GM19452 (cell line): ENCODE results near the gene MYLIP.

ENCODE experiments used
- ATAC-seq: cut with Tn5 transposase; IDR thresholded peaks from one replicate; pipeline ENCODE4 v1.9.1; 2021; ENCODE audit not compliant: unreplicated experiment

The MYLIP gene

DNA sequence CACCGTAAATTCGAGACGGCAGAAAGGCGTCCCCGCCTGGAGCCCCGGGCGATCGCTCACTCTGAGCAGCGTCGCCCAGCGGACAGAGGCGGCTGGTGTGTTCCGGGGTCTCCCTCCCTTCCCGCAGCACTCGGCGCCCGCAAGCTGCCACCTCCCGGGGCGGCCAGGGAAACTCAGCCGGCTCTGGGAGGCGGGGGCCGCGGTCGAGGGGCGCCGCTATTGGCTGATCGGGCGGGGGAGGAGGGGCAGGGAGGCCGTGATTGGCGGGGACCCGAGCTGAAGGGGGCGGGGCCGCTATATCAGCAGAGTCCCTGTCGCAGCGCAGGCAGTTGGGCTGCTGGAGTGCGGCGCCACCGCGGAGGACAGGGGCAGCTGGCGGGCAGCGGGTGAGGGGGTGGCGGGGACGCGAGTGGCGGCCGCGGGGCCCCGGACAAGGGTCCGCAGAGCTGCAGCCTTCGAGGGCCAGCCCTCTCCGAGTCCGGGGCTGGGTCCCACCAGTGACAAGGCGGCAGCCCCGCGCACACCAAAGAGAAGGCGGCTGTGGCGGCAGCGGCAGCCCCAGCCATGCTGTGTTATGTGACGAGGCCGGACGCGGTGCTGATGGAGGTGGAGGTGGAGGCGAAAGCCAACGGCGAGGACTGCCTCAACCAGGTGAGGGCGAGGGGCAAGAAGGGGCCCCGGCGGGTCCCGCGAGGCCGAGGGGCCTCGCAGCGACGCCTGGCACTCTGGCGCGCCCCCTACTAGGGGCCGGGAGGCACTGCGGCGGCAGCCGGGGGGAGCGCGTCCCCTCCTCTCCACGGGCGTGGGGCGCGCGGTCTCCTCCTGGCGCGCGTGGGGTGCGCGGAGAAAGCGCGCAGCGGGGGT is at the start of gene MYLIP:
TSS of gene MYLIP (plus strand) at position 328 of the 864 bp plus-strand sequence. CDS start at position 565, 237 bp downstream.
- ATAC-seq: peak; percentile 73

DNA sequence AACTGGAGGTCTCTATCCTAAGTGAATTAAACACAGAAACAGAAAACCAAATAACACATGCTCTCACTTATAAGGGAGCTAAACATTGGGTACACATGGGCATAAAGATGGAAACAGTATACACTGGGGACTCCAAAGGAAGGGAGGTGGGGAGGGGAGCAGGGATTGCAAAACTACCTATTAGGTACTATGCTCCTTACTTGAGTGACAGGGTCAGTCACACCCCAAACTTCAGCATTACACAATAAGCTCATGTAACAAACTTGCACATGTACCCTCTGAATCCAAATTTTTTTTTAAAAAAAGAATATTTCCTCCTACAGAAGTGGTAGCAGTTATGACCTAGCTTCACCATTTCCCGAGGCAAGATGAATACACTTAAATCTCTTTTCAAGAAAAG is 49.5 kb upstream of the MYLIP start:
- no peak for ATAC-seq

DNA sequence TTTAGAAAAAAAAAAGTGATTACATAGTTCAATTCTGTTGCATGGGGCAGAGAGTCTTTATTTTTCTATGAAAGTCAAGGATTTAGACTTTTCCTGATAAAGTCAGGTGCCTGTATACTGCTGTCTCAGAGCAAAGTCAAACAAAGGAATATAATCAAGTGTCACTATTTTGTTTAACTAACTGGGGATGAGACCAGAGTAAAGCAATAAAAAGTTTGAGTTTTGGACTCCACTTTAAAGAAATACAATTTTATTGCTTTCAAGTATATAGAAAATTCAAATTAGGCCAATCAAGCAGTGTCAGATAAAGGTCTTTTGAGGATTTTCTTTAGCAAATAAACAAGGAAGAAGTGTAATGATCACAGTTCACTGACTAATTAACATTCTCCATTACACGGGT is 48.7 kb upstream of the MYLIP start:
- no peak for ATAC-seq

DNA sequence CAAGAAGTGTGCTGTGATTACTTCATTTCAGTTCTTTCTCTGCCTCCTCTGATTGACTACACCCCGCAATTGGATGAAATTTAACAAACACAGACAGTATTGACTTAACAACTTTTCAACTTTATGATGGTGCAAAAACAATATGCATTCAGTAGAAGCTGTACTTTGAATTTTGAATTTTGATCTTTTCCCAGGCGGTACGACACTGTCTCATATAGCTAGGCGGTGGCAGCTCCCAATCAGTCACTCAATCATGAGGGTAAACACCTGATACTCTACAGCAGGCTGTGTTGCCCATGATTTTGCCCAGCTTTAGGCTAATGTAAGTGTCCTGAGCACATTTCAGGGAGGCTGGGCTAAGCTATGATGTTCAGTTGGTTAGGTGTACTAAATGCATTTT is 47.6 kb upstream of the MYLIP start:
- ATAC-seq: no peak

DNA sequence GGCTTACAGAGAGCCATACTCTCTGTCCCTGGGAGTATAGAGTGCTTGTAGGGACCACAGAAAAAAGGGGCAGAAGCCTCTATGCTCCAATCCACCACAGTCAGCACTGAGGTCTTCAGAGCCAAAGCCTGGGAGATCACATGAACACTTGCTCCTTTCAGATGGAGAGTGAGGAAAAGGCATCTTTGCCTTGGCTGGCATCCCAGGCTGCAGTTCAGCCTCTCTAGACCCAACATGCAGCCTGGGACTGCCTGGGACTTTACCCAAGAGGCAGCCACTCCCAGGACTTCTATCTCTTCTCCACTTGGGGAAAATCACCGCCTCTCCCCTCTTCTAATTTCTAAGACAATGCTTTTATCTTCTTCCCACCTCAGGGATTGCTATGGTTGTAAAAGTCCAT is 46.5 kb upstream of the MYLIP start:
- ATAC-seq: no peak

DNA sequence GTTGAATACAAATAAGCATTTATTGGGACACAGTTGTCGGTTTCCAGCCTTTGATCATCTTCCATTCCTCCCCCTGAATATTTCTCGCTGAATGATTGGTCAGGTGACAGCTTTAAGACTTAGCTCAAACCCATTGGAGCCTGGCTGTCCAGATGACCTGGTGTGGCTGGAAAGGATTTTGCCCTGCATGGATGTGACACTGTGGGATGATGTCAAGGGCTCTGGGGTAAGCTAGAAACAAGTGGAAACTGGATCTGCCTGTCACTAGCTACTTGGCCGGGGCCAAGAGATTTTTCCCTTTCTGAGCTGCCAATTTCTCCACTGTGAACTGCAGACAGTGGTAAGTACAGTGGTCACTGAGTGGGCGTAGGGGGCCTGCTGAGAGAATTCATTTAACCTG is 41.9 kb upstream of the MYLIP start:
- no peak for ATAC-seq

DNA sequence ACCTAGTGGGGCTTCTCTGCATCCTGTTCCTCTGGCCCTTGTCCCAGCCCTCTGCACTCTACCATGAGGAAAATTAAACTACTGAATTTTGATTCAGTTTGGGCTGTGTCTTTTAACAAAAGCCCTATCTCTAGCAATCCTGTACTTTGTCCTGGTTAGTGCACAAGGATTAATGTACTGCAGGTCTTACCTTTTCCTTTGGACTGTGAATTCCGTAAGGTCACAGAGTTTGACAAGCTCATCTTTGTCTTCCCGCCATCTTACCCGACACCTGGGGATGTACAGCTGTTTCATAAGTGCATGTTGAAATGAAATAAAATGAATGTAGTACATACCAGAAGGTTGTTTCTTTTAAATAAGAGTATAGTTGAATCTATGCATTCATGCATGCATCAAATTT is 41.5 kb upstream of the MYLIP start:
- no peak for ATAC-seq

DNA sequence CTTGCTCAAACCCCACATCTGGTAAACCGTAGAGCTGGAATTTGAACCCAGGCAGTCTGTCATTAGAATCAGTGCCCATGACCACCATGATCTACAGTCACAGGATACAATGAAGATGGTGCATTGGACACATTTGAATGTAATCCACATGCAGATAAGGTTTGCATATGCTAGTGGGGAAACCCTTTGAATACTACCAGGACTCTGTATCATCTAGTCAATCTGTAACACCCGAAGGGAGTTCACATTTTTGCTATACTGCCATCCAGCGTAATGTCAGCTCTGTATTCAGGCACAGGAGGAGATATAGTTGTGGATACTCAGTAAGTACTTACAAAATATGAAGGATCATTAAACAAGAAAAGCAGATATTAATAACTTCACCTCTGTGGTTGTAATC is 40.5 kb upstream of the MYLIP start:
- ATAC-seq: no peak

DNA sequence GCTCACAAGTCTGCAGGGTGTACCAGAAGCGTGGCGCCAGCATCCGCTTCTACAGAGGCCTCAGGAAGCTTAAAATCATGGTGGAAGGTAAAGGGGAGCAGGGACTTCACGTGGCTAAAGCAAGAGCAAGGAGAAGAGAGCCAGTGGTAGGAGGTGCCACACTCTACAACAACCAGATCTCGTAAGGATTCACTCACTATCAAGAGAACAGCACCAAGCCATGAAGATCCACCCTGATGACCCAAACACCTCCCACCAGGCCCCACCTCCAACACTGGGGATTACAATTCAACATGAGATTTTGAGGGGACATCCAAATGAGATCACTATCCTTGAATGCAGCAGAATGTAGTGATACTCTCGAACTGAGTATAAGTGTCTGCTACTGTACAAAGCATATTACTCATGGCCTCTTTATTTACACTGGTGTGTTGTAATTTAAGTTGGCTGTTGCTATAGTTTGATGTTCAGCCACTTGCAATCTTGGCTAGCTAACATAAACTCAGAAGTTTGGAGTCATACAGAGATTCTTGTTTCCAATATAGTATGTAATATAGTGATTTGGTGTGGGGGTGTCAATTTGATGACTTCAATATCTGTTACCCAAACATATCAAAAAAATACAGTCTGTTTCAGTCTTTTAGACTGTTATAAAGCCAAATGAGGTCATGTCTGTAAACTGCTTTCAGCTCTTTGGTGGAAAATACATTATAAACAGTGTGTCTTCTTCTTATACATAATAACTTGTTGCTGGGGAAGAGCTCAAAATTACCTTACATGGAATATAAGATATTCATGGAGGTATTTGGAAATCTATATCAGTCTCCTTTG is 39.4 kb upstream of the MYLIP start:
- no peak for ATAC-seq

DNA sequence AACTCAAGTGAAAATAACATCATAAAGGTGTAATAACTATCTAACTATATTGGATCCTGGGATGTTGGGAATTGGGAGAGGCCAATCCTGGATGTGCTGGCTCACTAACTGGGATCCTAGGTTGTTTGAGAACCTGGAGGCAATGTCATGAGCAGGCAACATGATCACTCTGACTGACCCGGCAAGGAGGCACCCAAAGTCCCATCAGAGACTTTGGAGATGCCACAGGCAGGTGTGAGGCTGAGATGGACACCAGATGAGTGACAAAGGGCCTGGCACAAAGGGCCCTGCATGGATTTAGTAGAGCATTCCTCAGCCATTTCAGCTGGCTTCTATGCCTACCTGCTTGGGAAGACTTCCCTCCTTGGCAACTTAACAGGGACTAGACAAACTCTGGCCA is 38.4 kb upstream of the MYLIP start:
- ATAC-seq: no peak

DNA sequence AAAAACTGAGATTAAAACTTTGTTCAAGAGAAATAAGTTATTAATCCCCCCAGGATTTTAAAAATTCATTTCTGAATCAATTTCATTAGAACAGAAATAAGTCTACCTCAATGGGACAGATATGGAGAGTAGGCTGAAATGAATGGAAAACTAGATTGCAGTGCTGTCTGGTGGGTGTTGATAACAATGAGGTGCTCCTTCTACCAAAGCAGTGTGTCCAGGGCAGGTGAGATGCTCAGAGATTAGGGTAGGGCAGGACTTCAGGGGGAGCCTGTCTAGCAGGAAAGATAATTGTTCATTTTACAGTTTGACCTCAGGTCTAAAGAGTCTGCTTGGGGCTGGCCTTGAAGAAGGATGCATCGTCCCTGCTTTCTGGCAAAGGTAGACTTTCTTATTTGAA is 38.0 kb upstream of the MYLIP start:
- no peak for ATAC-seq

DNA sequence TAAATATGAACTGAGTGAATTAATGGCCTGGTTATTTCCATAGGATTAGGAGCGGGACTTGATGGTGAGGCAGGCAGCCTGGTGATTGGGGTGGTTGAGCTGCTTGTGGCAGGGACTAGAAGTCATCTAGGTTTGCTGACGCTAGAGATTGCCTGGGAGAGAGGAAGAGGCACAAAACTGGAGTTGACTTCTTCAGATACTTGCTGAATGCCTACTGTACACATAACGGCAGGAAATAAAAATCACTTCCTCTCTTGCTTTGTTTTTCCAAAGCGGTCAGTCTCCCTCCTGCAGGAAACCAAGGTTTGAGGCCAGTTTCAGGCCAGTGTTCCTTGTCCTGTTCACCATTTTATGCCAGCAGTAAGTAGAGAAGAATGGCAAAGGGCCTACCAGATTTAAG is 36.7 kb upstream of the MYLIP start:
- ATAC-seq: no peak

DNA sequence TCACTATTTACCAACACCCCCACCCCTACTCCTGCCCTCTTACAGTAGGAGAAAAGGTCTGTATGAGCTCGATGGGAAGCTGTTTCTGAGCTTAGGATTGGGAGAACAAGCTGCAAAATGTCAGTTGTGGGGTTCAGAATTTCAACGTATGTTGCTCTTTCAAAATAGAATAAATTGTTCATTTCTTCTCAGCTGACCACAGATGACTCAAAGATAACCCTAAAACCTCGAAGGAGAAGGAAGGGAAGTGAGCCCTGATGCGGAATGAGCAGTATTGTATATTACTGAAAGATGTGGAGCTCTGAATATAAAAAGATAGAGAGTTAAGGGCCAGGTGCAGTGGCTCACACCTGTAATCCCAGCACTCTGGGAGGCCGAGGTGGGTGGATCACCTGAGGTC is 35.9 kb upstream of the MYLIP start:
- ATAC-seq: peak; percentile 72

DNA sequence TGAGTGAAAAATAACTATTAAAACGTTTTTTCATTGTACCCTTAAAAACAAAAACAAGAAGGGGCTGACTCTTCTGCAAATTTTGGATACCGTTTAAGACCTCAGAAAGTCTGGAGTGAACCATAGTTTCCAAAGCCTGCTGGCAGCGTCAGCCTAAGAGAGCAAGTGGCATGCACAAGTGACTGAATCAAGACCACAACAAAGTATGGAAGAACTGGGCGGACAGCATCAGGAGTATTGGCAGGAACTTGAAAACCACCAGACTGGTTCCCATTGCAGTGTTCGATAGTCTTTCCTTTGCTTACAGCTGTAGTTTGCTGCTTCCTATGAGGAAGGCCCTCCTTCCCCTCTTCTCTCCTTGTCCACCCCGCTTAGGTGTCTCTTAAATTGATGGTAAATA is 33.7 kb upstream of the MYLIP start:
- no peak for ATAC-seq

DNA sequence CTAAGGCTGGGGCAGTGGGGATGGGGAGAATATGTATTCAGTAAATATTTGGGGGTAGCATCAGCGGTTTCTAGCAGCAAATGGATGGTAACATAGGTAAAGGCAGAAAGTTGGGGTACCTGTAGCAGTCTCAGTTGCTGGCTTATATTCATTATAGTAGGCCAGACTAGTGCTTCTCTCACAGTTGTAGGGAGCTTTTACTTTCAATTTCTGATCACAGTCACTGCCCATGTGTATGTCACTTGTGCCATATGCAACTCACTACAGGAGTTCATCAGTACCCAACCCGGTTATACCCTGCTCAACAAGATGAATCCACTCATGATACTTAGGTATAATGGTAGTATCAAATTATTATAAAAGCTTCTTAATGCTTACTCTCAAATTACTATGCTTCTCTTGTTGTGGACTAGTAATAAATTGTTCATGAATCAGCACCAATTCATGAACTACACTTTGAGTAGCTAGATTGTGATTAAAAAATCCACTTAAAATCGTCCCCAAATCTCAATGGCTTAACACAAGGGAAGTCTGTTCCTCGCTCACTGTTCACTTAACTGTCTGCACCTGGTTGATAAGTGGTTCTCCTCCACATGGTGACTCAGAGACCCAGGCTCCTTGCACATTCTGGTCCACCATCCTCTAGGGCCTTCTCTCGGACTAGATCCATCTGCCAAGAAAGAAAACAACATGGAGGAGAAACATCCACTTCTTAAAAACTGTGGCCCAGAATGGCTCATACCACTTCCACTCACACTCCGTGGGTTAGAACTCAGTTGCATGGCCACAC is 31.3 kb upstream of the MYLIP start:
- no peak for ATAC-seq

DNA sequence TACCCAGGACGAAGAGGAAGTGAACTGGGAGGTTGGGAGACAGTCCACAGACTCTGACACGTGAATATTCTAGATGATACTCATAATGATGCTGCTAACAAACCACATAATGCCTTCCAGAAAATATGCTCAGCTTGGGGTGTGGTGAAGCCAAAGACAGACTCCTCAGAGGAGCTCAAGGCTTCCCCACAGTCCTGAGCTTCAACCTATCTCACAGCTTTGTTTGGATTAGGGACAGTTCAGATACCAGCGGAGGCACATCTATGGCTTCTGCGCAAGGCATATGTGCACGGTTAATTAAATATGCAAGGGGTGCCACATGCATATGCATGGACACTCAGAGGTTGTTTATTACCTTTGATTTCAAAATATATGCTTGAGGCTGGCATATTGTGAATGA is 30.7 kb upstream of the MYLIP start:
- ATAC-seq: no peak

DNA sequence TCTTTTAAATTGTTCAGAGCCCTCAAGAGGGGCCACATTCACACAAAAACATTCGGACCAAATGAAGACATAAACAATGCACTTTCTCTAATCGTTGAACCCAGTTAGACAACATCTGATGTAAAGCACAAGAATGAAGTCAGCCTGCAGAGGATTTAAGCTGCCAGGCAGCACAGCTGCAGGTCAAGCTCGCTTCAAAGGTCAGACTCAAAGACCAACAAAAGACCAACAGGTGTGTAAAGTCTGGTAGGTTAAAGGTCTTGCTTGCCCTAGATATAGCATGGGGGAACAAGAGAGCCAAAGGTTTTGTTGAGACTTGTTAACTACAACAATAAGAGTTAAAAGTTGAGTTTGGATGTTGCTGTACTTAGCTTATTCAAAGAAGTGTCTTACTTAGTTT is 26.7 kb upstream of the MYLIP start:
- ATAC-seq: no peak

DNA sequence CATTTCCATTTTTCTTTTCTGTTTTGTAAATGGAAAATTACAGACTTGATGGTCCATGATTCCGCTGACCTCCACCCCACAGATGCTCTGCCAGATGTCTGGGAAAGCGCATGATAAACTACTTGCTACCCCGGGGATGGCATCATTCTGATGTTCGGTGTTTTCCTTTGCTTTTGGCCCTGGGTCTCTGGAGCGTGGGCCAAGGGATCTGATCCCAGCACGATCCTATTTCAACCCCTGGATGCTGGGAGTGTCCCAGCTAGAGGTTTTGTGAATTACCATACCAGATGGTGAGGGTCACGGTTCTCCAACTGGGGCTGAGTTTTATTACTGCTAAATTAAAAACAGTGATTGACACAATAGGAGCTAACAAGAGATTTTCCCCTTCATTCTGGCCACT is 25.2 kb upstream of the MYLIP start:
- no peak for ATAC-seq

DNA sequence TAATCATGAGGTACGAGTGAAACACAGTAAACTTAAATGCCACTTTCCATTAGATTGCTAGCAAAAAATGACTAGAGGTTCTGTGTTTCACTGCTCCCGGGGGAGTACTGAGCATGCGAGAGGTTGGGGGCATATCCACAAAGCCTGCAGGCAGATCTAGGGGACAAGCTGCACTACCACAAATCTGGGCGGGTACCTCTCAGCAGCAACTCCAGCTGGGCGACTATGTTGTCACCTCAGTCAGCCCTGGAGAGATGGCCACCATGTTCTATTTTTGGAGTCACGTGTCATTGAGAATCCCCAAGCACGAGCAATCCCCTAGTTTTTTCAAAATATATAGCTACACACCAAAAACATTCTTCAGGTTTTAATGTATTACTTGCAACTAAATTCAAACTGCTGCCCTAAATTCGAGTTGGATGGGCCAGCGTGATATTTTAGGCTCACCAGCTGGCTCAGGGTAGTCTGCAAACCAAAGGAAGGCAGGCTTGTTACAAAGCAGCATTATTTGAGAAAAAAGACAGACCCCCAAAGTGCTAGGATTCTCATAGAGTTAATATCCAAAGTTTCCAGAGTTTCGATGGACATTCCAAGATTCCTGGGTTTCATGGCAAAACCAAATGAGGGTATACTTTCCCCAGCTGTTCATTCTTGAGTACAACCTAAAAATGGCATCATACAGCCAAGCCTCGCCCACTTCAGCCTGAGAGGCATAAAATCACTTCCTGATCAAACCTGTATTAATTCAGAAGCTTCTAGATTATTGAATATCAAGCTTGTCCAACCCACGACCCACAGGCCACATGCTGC is 24.1 kb upstream of the MYLIP start:
- ATAC-seq: no peak

DNA sequence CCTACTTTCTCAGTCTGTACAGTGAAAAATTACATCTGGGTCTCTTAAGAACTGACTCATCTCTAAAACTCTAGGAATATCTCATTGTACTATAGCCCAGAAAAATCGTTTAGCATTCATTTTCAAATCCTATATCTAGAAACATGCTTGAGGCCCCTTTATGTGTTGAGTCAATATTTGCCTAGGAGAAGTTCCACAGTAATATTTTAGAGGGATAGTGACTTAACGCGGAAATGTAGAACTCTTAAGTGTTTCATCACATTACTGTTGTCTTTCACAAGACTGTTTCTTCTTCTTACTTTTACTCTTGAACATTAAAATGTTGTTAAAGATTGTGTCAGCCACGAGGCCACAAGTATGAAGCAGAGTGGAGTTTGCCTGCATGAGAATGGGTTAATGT is 23.0 kb upstream of the MYLIP start:
- ATAC-seq: no peak
